HG03139 (cell line): Measurements from ENCODE around the gene REN.

Source experiments
- ATAC-seq: cut with Tn5 transposase; IDR thresholded peaks from one replicate; pipeline ENCODE4 v1.9.1; 2021; ENCODE audit not compliant: unreplicated experiment

Gene REN

DNA sequence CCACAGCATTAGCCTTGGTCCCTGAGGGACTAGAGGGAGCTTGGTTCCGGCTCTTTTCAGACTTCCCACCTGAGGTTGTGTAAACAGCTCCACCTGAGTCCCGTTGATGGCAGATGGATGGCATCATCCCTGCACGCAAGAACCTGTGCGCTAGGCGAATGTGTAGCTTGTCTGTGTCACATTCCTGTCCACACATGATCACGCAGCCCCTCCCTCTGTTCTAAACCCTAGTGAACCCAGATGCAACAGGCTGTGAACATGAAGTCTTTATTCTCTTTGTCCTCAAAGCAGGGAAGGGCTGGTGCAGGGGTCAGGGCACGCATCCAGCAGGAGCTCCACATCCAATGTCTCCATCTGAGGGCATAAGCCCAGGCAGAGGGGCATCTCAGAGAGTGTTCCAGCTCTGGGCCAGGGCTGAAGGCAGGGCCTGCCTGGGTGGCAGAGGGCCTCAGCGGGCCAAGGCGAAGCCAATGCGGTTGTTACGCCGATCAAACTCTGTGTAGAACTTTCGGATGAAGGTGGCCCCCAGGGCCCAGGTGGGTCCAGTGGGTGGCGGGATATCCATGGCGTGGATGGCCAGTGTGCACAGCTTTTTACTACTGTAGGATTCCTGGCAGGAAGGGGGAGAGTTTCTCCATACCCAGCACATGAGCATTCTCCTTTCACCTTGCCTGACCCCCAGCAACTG lies 11.4 kb downstream of the REN start:
- no peak for ATAC-seq

DNA sequence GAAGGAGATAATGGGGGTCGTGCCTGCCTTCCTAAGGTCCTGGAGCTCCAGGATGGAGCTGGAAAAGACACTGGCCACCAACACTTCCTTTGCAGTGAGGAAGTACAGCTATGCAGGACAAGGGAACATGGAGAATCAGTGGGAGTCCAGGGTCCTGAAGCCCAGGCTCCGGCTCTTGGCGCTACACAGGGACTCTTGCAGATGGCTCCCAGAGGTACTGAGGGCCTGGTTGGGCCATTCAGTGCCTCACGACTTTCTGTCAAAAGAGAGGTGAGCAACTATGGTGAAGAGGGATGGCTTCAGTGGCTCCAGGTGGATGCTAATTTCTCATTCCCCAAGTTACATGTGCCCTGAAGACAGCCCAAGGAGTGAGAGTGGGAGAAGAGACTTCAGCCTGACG lies 12.5 kb downstream of the REN start:
- no peak for ATAC-seq

DNA sequence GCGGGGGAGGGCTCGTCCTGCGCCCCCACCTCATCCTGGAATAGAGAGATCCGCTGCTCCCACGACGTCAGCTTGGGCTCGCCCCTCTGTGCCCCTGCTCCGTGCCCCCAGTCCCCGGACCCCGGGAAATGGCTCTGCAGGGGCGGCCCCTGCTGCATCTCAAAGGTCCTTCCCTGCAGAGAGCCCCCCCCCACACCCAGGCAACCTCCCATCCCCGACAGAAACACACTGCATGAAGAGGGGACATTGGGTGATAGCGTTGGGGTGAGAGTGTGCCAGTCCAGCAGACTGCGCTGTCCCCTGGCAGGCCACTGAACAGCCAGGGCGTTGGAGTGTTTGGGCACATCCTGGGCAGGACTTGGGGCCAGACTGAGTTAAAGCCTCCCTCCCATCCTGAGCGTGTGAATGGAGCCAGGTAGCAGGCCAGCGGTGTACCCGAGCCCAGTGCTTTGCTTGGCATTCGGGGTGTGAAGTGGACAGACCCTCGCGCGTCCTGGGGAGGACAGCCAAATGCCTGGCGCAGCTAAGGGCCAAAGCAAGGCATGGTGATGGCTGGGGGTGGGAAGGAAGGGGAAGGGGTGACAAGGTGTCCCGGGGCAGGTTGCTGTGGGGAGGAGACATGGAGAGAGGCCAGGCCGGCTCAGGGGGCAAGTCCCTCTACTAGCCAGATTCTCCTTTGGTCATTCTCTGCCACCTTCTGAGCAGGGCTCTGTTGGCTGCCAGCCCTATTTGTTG lies 13.7 kb downstream of the REN start:
- ATAC-seq = no peak

DNA sequence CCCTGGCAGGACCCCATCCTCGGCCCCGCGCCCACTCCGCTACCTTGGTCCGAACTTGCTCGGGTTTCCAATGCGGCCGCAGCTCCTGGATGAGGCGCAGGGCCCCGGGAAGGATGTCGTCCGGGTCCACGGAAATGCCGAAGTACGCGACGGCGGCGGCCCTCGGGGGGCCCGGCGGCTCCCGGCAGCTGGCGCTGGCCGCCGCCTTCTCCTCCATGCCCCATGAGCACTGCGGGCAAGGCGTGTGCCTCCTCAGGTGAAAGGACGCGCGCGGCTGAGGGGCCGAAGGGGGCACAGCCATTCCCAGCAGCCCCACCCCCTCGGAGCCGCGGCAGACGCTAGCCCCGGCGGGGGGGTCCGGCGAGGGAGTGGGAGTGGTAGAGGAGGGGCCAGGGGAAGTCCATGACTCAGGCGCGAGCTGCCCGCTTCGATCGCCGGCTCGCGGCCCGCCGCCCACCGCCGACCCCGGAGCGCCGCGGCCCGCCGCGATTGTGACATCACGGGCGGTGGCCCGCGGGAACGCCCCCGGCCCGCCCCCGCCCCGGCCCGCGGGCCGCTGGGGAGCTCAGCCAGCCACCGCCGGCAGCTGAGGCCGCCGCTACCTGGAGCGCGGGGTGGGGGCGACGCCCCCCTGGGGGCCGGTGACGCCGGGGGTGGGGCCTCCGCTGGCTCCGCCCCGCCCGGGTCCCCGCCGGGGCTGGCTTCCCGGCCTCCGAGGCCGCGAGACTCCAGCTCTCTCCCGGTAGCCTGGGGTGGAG lies 14.4 kb downstream of the REN start, which contains the start of gene ETNK2:
TSS of gene ETNK2 (minus strand) at position 493 of the 758 bp plus-strand sequence. CDS start at position 301, 192 bp downstream.
- ATAC-seq = no peak

DNA sequence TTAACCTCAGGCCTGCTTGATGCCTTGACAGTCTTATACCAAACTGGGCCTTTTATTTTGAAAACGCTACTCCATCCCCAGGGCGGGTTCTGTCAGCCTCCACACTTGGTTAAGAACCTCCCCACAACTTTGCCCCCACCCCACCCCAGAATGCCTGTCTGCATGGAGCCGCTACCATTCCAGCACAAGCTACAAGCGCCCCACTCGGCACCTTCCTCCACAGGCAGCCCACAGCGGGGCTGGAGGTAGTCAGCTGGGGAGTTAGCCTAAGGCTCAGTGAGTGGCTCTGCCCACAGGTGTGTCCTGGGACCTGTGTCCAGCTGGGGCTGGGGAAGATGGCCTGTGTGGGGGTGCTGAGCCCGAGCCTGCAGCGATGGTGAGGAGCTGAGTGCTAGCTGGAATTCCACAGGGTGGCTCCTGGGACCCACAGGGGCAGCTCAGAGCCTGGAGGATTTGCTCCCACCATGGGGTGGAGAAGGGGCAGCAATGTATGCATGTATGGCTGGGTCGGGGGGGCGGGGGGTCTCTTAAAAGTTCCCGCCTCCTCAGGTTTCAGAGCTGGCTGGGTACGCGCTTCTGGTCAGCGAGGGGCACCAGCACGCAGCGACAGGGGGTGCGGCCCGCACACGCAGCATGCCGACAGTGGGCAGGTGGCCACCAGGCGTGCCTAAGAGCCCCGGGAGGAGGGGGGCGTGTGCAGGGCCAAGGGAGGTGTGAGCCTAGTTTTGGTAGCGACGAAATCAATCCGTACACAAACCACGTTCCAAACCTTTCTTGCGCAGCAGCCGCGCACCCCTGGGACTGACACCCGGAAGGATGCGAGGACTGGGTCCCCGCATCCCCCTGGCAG lies 15.2 kb downstream of the REN start:
- no peak for ATAC-seq

DNA sequence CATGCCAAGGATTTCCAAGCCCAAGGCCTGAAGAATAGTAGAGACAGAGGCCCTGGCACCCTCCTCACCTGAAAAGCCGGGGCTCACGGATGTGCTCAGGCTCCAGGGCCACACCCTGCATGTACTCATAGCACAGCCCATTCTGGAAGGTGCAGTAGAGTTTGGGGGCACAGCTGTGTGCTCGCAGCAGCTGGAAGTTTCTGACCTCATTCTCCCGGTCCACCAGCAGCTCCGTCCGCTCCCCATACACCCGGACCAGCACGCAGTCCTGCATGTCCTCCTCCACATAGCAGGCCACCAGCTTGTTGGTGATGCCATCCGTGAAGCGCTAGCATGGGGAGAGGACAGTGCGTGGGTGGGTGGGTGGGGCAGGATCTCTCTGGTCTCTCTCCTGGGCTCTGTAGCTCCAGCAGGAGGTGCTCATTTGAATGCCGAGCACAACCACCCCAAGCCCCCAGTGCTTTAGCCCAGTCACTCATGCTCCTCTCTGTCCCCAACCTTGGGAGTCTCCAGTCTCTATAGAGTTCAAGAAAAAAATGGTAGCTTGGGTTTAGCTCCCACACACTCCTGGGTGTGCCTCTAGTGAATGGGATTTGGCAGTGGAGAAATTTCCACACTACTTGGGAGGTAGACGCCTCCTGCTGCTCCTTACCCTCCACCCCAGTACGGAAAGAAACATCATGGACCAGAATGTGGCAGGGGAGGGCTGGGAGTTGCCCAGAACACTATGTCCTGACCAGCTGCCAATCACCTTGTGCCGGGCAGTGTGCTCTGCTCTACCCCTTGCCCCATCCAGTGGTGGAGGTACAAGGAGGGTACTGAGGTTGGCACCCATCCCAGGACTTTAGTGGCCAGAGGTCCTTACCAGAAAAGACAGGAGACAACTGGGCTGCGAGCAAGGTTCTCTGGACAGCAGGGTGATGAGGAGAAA lies 16.2 kb downstream of the REN start:
- ATAC-seq = no peak

DNA sequence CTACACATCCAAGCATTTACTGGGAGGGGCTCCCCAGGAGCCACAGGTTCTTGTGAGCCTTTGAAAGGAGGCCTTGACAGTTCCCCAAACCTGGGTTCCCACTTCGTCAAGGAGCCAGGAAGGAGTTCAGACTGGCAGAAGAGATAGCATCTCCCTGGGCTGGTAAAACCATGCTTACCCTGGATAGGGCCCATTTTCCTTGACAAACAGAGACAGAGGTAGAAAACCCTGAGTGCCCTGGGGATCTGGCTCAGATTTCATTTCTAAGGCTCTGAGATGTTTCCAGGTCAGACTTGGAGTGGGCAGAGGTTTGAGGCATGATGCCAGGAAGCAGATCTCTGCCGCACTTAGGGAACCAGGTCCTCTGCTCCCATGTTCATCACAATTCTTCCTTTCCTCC lies 17.0 kb downstream of the REN start:
- no peak for ATAC-seq

DNA sequence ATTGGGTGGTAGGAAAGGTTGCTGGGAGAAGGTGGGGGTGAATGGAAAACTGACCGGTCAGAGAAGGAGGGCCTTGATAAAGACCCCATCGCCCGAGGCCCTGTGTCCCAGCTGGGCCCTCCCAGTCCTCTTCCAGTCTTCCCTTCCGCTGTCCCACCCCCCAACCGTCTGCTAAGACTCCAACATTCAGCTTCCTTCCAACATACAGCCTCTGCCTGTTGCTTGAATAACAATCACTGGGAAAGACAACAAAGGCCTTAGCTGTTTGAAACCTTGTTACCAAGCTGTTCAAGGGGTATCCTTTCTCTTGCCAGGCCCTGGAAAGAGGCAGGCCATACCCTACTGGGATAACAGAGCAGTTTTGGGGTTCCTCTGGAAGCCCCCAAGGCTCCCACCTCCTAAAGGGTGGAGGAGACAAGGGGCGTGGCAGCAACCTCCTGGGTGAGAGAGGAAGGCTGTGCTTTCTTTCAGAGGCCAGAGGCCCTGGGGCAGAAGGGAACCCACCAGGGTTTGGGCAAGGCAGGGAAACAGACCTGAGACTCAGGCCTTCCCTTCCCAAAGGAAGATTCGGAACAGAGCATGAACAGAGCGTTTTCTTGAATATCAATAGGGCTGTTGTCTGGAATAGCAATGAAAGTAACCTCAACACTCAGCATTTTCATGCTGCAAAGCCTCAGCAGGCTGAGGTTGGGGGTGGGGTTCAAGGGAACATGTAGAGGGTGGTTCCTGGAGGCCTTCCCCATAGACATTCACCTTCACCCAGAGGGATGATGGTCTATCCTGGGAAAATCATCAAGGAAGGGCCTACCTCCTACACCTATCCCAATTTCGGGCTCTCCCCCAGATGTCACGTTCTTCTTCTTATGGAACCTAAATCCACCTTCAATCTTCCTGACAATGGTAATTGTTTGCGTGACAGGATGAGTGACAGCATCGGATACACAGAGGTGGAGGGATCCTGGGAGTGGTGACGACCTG lies 18.4 kb downstream of the REN start:
- no peak for ATAC-seq

DNA sequence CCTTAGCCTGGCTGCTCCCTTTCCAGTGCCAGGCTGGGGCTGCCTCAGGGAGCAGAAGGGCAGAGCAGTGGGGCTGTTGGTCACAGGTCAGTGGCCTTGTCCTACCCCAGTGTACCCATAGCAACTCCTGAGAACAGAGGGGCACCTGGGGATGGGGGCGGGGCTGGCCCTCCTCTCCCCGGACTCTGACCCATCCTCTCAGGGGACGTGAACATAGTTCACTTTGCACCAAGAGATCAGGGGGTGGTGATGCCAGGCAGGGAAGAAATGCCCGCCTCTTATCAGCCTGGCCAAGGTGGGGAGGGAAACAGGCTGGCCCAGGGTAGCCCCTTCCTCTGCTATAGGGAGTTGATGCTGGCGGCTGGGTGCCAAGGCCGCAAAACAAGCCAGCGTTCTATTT lies 19.2 kb downstream of the REN start:
- ATAC-seq = no peak

DNA sequence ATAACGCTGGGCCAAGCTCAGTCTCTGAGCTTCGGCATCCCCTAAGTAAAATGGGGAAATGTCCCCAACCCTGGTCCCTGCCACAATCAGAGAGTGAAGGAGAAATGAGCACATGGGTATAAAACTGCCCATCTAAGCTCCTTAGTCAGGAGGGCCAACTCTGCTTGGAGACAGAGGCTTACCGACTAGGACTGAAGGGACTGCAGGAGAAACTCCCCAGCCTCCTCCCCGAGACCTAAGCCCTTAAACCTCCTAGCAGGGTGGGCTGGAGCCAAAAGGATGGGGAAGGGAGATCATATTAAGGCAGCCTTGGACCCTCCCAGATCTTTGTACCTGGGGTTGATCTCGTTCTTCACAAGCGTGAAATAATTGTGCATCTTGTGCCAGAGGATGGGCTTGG lies 19.8 kb downstream of the REN start:
- no peak for ATAC-seq

DNA sequence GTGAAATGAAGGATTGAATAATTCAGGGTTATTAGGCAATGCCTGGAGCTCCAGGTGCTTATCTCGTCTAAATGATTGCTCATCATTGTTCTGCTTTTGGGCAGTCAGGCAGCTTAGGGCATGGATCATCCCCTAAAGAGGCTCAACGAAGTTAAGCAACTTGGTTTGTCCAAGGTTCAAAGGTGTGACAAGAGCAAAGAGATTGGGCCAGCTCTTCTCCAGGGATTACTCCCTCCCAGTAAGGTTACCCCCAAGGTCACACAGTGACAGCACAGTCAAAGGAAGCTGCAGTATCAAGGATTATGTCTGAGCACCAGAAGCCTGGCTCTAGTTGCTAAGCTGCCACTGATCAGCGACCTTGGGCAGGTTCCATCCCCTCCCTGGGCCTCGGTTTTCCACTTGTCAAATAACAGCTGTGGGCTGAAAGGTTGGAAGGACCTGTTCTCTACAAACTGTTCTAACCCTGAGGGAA lies 21.1 kb downstream of the REN start:
- ATAC-seq = no peak

DNA sequence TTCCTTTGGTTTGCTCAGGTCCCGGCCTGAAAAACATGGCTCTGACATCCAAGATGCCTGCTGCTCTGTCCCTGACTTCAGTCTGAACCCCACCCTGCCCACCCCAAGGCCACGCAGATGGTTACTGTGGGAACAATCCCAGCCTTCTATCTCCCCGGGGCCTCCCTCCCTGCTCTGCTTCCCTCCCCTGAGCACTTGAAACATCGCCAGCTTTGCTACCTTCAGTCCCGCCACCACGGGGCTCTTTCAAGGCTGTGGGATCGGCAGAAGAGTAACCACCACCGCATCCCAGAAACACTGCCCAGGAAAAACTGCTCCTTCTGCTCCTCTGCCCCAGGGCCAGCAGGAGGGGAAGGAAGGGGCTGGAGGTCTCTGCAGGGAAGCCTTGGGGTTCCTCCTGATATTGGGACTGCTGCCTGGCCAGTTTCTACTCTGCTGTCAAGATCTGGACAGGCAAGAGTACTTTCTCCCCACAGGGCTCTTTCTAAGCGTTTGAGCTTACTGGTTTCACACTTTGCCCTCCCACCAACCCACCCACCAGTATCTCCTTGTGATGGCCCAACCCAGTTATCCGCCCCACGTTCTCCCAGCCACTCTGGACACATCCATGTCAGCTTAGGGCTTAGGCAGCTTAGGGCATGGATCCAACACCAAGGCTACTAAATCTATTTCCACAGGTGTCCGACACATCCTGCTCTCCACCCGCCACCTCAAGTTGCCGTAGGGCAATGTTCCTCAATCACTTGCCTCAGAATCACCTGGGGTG lies 22.7 kb downstream of the REN start:
- ATAC-seq = no peak

DNA sequence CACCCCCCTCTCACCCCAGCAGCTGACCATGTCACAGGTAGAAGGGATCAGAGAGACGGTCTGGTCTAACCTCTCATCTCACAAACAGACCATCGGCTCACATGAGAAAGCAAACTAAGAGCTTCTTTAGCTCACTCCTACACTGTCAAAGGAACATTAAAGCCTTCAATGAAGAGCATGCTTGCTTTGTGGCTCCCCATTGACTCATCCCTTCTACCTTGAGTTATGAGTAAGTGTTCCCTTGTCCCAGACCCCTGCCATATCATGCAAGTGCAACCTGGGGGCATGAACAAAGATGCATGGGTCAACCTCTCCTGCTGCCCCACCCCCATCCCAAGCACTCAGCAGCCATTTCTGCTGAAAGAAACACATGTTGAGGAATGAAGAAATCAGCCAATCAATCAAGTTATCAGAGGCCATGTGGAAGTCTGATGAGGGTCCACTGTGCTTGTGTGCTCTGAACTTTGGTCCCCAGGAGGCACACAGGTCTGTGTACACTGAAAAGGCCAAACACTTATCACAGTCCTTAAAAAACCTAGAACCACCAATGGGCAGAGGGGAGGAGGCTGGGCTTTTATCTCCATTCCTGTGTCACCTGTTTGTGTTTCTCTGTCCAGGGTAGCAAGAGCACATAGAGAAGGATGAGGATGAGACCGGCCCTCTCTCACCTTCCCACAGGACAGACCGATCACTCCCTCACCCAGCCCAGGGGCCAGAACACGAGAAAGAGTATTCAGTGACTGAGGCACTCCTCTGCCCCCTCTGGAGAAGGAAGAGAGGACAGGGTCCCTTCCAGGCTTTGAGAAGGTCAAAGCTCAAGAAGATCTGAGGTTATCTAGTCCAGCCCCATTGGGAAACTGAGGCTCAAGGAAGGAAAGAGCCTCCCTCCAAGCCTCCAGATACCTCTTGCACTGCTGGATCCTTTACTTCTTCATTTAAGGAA lies 23.8 kb downstream of the REN start:
- ATAC-seq = no peak

DNA sequence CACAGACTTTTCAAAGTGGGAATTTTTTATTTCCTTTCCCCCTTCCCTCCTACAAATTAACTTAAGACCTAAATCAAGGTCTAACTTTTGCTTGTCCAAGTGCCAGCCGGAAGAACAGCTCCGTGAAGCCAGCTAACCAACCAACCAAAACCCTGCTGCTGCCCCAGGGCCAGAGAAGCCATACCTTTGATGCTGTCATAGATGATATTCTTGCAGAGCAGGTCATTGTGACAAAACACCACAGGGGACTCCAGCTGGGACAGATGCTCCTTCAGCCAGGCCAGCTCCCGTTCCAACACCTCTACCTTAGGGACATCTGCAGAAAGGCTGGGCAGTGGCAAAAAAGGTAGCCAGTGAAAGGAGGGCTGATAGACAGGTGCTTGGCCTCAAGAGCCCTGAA lies 25.0 kb downstream of the REN start:
- ATAC-seq = no peak

DNA sequence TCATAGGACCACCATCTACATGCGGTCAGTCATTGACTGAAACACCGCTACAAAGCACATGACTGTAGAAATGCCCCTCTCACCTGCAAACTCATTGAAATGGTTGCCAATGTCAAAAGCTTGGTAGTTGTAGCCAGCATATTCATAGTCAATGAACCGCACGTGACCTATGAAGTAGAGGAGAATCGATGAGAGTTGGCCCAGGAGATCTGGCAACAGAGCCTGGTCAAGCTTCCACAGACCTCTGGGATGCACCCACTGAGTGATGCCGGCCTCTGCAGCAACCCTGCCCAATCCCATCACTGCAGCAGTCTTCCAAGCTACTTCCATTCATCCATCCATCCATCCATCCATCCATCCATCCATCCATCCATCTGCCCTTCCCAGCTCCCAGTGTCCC lies 26.2 kb downstream of the REN start:
- no peak for ATAC-seq

DNA sequence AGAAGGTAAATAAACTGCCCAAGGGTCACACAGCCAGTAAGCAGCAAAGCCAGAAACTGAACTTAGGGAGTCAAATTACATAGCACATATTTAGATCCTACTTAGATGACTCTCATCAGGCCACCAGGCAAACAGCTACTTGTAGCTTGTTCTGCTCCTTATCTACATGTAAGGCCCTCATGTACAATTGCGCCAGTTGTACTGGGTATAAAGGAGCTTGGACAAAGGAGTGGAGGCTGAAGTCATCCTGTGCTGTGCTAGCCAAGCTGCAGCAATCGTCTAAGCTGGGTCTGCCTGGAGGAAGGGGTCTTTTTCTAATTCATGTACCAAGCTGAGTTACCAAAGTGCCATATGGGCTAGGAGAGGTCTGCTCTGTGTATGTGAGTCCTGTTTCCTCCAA lies 27.0 kb downstream of the REN start:
- ATAC-seq = no peak

DNA sequence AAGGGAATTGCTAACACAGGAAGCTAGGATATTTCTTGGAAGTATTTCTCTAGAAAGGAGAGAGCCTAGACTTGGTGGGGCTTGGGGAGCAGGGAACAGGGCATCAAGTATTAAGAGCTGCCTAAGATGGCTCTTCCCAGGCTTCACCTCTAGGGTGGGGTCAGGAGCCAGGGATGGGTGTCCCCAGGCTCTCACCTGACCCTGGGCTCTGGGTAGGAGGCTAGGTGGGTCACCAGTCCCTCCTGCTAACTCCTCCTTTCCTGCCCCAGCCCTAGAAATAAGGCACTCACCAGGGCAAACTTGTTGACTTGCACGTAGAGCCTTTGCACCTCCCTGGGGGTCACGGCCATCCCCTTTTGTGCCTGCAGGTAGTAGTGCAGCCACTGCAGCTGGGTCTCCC lies 29.3 kb downstream of the REN start:
- no peak for ATAC-seq
